Vagina (tissue), 2 donors: ENCODE measurements around the gene THOC7.

Source experiments
- POLR2A ChIP-seq, 2 donors: fragments of 450-650 bp; IDR thresholded peaks; one replicate each; pipeline ENCODE4 v1.6.1; 2017; ENCODE audit warnings: antibody characterized with exemption in 2 of 2, mild to moderate bottlenecking in 2 of 2, moderate library complexity in 2 of 2
- POLR2AphosphoS5 ChIP-seq, 2 donors: sonication (generic); formaldehyde crosslinking; IDR thresholded peaks; one replicate each; pipeline ENCODE4 v1.9.0; 2017; ENCODE audit warnings: antibody characterized with exemption in 2 of 2, mild to moderate bottlenecking in 2 of 2, low read depth in 1 of 2; ENCODE audit not compliant: insufficient read depth in 1 of 2
- TF ChIP-seq, protein P1 (sequence below), 3 experiments: fragments of 450-650 bp in 2 of 3; fragments of 200-600 bp in 1 of 3; sonication (generic) in 1 of 3; IDR thresholded peaks; one replicate each; pipeline ENCODE4 v1.5.1; 2017 to 2019; ENCODE audit warnings: antibody characterized with exemption in 3 of 3, mild to moderate bottlenecking in 2 of 3, moderate library complexity in 2 of 3

DNA sequence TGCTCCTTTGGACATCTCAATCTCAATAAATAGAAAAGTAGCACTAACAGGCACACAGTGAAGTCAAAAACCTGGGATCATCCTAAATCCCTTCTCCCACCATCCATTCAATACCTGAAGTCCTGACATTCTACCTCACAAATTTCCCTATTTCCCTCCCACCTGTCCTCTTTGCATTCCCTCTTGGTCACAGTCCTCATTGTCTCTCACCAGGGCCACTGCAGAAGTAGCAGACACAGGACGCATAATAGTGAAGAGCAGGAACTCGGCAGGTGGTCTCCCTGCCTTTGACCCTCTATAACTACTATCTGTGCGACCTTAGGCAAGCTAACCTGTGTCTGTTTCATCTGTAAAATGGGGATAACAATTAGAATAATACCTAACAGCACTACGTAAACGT is 2.3 kb downstream of the THOC7 start:
- TF ChIP-seq POLR2A (IDR thresholded peaks at IDR 0.05) (no peak), POLR2AphosphoS5 (IDR thresholded peaks at IDR 0.05; ENCODE audit: insufficient read depth in 1 of 2, low read depth in 1 of 2) (no peak)
- TF ChIP-seq, protein P1, sequence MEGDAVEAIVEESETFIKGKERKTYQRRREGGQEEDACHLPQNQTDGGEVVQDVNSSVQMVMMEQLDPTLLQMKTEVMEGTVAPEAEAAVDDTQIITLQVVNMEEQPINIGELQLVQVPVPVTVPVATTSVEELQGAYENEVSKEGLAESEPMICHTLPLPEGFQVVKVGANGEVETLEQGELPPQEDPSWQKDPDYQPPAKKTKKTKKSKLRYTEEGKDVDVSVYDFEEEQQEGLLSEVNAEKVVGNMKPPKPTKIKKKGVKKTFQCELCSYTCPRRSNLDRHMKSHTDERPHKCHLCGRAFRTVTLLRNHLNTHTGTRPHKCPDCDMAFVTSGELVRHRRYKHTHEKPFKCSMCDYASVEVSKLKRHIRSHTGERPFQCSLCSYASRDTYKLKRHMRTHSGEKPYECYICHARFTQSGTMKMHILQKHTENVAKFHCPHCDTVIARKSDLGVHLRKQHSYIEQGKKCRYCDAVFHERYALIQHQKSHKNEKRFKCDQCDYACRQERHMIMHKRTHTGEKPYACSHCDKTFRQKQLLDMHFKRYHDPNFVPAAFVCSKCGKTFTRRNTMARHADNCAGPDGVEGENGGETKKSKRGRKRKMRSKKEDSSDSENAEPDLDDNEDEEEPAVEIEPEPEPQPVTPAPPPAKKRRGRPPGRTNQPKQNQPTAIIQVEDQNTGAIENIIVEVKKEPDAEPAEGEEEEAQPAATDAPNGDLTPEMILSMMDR (IDR thresholded peaks at IDR 0.05): no peak
